Midbrain (tissue), 1 donor: Measurements from ENCODE around the gene CEACAM19.
"Not testable (repeated sequence)": the region's sequence is repeated elsewhere in the genome, so short reads cannot be mapped to it uniquely, and the experiment has no call there.

ENCODE experiments used
- DNase-seq: peaks from one replicate; lab custom pipeline; 2025; lab: John Stamatoyannopoulos, UW

CEACAM19 gene

GRCh38 chr19:44645407-44646048 is 25.8 kb upstream of the CEACAM19 start:
- no peak for DNase-seq

- DNase-seq = no peak
Observed at GRCh38 chr19:44646049-44646416, 25.2 kb upstream of the CEACAM19 start.

GRCh38 chr19:44647144-44647543 is 24.1 kb upstream of the CEACAM19 start:
- DNase-seq = no peak

- no peak for DNase-seq
Observed at GRCh38 chr19:44648631-44649251, 22.5 kb upstream of the CEACAM19 start.

GRCh38 chr19:44649578-44650145 is 21.6 kb upstream of the CEACAM19 start:
- DNase-seq = no peak

- DNase-seq = no peak
Observed at GRCh38 chr19:44653343-44653742, 17.9 kb upstream of the CEACAM19 start.

- DNase-seq = peak; percentile 10
Observed at GRCh38 chr19:44653977-44654774, 17.1 kb upstream of the CEACAM19 start.

GRCh38 chr19:44657211-44657921 is 13.9 kb upstream of the CEACAM19 start:
- peak; percentile 8 for DNase-seq

GRCh38 chr19:44658069-44658733 is 13.1 kb upstream of the CEACAM19 start:
- DNase-seq = no peak

GRCh38 chr19:44660081-44660480 is 11.2 kb upstream of the CEACAM19 start:
- no peak for DNase-seq

- no peak for DNase-seq
Observed at GRCh38 chr19:44661205-44661604, 10.1 kb upstream of the CEACAM19 start.

- no peak for DNase-seq
Observed at GRCh38 chr19:44661904-44662303, 9.4 kb upstream of the CEACAM19 start.

GRCh38 chr19:44662691-44663385 is 8.4 kb upstream of the CEACAM19 start:
- DNase-seq = no peak

GRCh38 chr19:44663996-44664395 is 7.3 kb upstream of the CEACAM19 start:
- no peak for DNase-seq

GRCh38 chr19:44664976-44665375 is 6.3 kb upstream of the CEACAM19 start:
- DNase-seq = no peak

- DNase-seq = no peak
Observed at GRCh38 chr19:44666852-44667556, 4.3 kb upstream of the CEACAM19 start.

GRCh38 chr19:44668985-44669764 is 2.1 kb upstream of the CEACAM19 start:
- DNase-seq = no peak

- not testable (repeated sequence) for DNase-seq
Observed at GRCh38 chr19:44670027-44670426, 1.3 kb upstream of the CEACAM19 start.

- DNase-seq = no peak
Observed at GRCh38 chr19:44672226-44672625, 944 bp downstream of the CEACAM19 start.

- no peak for DNase-seq
Observed at GRCh38 chr19:44673510-44673909, 2.2 kb downstream of the CEACAM19 start.
